ENCODE results near the gene TNK1.
A peak's percentile ranks its signal among the peaks of the same experiment; 100 is the strongest.

TNK1 gene

DNA sequence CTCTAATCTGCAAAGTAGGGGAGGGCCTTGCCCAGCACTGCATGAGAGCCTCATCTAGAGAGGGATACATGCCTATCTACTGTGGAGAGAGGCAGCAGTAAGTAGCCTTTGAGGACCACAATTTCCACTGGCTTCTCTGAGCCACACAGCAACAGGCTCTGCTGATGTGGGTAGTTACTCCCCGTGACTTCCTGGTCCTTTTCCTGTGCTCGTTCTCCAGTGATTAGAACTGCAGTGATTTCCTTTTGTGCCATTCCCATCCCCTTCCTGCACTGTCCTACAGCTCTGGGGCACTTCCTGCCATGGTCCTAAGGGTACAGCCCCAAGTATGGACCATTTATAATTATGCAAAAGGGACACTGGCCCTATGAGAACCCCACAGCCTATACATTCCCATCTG, 10.4 kb downstream of the TNK1 start:
- DNase-seq (ENCODE audit: low read depth, low spot score) = no peak

DNA sequence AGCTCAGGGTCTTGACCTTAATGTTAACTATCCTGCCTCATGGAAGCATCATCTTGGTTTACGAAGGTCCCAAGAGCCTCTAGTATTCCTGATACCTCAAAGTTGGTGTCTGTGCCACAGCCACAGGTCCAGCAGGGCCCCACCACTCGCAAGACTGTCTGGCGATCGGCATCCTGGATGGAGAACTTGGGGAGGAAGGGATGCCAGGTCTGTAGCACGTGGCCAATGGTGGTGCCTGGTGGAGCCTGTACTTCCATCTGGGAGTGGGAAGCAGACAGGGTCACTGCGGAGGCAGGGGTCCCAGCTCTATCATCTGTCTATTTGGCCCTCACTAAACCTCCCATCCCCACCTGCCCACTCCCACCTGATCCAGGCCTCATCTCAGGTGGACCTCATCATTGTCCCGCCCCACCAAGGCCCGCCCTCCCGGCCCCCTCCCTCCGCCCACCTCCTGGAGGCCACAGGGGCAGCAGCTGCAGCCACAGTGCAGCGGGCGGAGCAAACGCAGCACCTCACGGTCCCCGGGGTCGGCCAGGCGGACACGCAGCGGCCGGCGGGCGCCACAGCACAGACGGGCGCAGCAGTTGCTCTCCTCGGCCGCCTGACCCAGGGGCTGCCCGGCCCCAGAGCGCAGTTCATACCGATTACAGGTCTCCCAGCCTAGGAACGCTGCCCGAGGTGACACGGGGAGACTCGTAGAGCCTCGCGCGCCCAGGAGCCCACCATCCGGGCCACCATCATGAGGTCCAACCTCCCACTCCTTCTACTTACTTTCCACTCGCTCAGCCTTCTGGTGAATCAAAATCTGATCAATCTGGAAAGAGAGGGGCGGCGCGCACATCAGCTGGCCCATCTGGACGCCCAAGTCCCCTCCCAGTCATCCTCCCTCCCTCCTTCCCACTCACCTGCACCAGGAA, 12.1 kb downstream of the TNK1 start:
- no peak for DNase-seq (ENCODE audit: low read depth, low spot score)

DNA sequence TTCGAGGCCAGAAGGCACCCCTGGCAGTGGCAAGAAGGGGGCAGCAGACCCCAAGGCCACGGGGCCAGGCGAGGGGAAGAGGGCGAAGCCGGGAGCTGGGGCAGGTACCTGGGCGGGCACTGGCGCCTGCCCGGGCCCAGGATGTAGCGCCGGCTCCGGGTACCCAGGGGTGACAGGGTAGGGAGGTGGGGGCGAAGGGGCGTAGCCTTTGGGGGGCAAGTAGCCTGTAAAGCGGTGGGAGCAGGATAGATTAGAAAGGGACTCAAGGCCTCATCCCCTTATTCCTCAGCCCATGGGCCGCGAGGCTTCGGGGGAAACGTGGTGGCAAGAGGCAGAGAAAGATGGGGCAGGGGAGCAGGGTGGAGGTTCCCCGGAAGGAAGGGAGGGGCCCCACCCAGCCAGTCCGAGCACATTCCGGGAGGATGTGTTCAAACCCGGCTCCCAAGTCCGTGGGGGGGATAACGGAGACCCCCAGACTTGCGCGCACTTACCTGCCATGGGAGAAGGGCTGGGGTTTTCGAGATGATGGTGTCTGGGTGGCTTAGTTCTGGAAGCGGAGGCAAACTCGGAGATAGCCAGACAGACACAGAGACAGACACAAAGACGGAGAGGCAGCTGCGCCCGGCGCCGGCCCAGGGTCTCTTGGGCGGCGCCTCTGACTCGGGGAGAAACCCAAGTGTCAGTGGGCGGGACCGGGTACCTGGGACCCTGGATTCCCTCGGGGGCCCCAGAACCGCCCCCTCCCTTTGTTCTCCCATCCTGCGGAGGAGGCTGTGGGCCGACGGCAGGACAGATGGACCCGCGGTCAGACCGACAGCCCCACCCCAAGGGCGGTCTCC, 12.9 kb downstream of the TNK1 start:
- DNase-seq (ENCODE audit: low read depth, low spot score) = no peak

DNA sequence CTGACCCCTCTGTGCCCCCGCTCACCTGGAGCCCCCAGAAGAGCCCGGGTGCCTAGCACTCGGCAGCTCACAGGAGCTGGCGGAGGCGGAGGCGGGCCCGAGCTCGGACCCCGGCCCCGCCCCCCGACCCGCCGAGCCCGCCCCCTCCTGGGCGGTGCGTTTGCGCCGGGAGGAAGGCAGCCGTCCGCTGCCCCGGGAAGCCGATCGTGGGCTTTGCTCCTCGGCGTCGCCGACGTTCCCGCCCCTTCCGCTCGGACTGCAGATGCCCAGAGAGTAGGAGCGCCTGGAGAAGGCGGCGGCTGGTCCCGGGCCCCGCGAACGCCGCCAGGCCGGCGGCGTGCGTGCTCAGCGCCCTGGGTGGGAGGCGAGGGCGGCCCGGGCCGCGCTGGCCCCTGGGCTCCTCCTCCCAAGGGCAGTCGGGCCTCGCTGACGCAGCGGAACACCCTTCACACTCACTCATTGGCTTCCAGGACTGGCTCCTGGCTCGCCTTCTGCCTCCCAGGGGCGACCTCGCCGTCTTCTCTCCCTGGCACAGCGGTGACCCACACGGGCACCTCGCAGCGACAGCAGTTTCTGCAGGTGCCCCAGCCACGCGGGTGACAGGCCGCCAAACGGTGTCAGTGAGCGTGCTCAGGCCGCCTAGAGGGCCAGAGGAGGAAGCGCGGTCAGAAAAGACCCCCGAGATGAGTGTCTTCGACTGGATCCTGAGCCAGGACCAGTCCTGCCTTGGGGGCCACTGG, 13.7 kb downstream of the TNK1 start, which contains the start of gene PLSCR3:
PLSCR3 (minus strand) TSS at position 74 of the 740 bp plus-strand sequence. CDS start 415 bp downstream, outside the sequence.
- DNase-seq (ENCODE audit: low read depth, low spot score) = no peak

DNA sequence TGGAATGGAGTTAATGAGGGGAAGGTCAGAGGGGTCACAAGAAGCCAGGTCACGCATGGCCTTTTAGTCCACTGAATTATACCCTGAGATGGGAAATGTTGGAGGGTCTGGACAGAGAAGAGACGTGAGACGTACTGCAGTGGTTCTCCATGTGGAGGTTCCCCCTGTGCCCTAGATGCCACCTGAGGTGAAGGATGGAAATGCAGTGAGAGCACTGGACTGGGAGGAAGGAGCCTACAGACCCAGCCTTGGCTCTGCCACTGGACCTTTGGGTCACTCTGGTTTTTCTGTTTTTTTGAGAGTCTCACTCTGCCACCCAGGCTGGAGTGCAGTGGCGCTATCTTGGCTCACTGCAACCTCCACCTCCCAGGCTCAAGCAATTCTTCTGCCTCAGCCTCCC, 15.3 kb downstream of the TNK1 start:
- no peak for DNase-seq (ENCODE audit: low read depth, low spot score)

DNA sequence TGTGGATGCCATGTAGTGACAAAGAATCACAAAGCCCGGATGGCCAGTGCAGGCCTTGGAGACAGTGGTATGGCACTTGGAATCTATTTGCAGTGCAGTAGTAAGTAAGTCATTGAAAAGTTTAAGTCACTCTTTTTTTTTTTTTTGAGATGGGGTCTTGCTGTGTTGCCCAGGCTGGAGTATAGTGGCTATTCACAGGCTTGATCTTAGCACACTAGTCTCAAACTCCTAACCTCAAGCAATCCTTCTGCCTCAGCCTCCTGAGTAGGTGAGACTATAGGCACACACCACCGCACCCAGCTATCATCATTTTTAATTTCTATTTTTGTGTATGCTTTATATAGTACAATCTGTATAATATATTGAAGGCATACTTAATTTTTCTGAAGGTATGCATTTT, 17.7 kb downstream of the TNK1 start:
- no peak for DNase-seq (ENCODE audit: low read depth, low spot score)

DNA sequence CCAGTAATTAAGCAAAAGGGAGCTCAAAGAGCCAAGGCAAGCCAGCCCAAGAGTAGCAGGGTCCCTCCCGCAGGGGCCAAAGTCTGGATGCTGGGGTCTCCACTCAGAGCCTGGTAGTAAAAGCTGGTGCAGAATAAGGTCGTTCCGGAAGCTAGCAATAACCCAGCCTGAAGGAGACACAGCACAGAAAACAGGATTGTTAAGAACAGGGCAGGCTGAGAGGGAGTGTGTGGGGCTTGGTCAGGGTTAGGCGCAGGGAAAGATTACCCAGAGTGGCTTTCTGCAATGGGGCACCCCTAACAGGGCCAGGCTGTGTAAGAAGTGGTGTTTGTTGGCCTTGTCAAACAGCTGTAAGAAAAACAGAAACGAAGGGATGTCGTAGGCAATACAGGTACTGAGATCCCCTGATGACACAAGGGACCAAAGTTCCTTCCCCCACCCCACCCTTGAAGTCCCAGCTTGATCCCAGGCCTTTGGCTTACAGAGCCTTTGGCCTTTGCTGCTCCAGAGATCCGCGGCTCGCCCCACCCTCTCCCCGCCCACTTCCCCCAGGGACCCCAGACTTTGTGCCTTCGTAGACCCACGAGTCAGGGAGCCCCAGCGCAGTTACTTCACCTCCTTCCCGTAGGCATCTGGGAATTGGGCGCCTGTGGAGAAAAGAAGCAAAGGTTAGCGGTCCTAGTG, 22.3 kb downstream of the TNK1 start:
- no peak for DNase-seq (ENCODE audit: low read depth, low spot score)

DNA sequence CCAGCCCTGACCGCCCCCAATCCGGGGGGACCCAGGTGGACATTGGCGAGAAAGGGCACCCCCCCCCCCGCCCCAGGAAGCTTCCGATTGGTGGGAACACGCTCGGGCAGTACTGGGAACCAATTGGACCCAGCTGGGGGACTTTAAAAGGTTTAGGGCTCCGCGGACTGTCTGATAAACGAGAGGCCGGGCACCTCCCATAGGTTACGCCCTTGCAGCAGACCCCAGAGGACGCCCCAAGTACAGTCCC, 22.8 kb downstream of the TNK1 start:
- DNase-seq (ENCODE audit: low read depth, low spot score) = no peak

DNA sequence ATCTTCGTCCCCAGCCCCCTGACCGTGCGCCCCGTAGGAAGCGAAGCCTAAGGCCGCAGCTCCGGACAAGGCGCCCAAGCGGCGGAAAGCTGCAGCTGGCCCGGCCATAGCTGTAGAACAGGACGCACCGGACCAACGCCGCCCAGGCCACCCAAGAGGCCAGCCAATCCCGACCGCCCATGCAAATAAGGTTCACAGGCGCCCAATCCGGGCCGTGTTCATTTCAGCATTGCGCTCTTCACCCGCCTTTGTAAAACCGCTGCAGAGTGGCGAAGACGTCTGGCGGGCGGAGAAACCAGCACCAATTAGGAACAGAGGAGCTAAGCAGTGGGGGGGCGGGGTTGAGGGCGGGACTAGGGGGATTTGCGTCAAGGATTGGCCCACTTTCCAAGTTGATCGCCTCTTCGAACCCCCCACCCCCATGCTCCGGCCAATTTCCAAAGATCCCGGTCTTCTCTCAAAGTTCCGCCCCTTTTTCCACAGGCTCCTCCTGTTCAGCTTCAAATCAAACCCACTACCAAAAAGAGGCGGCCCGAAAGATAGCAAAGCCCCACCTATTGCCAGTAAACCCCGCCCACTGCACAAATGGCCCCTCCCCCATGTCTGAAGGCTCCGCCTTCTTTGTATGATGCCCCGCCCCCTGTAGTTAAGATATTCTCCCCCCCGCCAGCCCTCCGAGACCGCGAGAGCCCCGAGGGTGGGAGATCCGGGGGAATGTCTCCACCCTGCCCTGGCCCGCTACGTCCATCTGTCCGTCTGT, 23.3 kb downstream of the TNK1 start, which contains the start of gene TMEM256:
TMEM256 (minus strand) TSS at position 121 of the 760 bp plus-strand sequence; CDS start at position 108, 13 bp downstream.
- DNase-seq (ENCODE audit: low read depth, low spot score) = peak; percentile 97

DNA sequence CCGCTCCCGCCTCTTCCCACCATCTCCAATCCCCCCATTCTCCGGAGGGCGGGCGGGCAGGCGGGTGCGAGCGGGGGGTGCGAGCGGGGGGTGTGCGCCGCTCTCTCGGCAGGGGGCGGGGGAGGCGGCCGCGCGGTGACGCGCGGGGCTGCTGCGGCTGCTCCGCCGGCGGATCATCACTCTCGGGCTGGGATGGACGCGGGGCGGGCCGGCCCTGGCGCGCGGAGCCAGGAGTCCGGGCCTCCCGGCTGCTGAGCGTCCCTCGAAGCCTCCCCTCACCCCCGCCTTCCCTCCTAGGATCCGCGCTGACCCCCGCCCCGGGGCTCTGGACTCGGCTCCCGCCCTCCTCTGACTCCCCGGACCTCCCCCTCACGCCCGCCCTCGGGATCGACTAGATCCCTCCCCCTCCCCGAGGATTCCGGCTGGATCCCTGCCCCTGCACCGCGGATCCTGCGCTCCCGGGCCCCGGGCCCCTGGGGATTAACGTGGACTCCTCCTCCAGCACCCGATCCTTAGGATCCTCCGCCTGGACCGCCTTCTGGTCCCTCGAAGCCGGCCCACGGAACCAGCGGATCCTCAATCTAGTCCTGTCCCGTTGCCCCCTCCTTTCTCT, 24.0 kb downstream of the TNK1 start:
- no peak for DNase-seq (ENCODE audit: low read depth, low spot score)

DNA sequence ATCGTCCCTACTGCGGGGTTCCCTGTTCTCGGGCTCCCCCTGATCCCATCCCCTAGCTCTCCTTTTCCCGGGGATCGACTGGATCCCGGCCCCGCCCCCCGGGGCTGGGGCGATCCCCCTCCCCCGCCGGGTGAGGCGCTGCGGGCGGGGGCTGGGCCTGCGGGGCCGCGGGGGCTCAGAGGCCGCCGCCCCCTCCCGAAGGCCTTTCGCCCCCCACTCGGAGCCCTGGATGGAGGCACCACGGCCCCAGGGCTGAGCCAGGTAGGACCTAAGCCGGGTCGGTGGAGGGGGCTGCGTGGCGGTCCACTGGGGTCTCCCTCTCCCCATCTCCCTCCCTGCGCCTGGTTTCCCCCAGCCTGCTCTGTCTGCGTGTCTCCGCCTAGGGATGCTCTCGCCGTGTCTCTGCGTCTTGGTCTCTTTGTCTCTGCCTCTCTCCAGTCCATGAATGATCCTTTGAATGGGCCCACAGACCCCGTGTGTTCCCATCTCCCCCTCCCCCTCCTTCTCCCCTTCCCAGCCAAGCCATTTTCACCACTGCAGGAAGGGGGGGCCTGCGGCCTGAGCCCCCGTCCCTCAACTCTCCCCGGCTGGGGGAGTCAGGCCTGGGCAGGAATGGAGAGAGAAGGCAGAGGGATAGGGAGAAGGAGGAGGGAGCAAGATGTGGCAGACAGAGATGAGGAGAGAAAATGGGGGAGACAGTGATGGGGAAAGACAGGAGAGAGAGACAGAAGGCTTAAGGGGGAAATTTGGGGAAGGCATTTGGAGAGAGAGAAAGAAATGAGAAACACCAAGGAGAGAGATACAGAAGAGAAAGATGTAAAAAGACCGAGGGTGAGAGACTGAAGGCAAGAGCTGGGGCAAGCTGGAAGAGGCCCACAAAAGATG, 24.7 kb downstream of the TNK1 start:
- no peak for DNase-seq (ENCODE audit: low read depth, low spot score)

DNA sequence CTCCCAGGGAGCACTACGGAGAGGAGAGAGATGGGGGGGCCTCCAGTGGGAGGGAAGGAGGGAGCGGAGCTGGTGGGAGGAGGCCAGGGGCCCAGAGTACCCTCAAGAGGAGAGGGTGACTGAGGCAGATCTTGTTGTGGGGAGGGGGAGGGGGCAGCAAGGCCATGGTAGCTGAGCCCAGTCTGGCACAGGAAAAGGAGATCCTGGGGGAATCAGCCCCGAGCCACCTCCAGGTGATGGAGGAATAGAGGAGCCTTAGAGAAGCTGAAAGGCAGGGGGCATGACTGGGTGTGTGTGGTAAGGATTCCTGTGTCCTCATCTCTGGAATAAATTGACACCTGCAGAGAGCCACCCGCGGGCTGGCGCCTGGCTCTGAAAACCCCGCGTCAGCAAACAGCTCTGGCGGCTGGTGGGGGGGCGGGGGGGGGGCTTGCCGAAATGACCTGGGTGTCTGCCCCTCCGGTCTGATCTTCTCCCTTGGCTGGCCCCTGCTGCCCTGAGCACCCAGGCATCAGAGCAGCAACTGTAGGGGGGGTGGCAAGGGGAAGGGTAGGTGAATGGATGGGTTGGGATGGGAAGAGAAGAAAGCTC, 25.4 kb downstream of the TNK1 start:
- no peak for DNase-seq (ENCODE audit: low read depth, low spot score)

DNA sequence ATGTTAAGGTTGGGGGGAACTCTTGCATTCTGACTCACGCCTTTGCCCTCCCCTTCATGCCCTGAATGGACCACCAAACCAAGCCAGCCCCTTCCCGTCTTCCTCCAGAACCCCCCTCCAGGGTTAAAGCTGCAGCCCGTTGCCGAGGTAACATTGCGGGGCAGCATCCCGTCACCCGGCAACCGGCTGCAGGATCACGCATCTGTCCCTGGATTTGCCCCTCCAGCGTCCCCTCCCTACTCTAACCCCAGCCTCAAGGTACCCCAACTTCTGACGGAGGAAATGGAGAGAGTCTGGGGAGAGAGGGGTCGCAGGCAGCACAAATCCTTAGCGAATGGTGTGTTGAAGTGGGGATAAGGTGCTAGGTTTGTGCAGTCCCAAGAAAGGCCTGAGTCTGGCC, 26.2 kb downstream of the TNK1 start:
- no peak for DNase-seq (ENCODE audit: low read depth, low spot score)

DNA sequence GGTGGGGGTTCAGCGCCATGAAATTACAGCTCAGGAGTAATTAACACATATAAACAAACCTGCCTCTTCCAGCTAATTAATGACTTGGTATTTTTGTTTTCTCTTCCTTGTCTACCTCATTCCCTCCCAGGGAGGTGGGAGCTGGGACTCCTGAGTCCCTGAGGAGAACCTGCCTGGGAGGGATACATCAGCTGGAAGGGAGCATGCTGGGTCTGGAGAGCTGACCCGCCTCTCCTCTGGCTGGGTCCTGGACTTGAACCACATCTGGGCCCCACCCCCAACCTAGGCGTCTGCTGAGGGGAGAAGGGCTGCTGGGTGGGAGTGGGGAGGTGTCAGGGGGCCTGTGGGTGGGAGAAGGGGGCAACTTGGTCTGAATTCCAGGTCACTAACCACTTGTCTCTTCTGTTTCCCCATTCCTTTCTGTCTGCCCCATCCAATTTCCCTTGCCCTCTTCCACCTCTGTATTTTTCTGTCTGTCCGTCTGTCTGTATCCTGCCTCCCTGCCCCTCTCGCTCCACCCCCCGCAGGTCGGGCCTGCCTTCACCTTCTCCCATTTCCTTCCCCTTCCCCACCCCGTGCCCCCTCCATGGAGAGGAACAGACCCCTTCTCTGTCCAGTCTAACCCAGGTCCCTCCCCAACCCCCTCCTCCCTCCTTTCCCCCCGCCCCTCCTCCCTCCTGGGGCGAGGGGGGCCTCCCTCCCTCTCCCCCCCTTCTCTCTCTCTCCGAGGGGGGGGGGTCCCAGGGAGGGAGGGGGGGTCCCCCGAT, 26.8 kb downstream of the TNK1 start, which contains the start of gene NLGN2:
NLGN2 (plus strand) TSS at position 361 of the 767 bp plus-strand sequence. CDS start 411 bp downstream, outside the sequence.
- no peak for DNase-seq (ENCODE audit: low read depth, low spot score)

DNA sequence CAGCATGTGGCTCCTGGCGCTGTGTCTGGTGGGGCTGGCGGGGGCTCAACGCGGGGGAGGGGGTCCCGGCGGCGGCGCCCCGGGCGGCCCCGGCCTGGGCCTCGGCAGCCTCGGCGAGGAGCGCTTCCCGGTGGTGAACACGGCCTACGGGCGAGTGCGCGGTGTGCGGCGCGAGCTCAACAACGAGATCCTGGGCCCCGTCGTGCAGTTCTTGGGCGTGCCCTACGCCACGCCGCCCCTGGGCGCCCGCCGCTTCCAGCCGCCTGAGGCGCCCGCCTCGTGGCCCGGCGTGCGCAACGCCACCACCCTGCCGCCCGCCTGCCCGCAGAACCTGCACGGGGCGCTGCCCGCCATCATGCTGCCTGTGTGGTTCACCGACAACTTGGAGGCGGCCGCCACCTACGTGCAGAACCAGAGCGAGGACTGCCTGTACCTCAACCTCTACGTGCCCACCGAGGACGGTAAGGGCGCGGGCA, 27.4 kb downstream of the TNK1 start:
- no peak for DNase-seq (ENCODE audit: low read depth, low spot score)

DNA sequence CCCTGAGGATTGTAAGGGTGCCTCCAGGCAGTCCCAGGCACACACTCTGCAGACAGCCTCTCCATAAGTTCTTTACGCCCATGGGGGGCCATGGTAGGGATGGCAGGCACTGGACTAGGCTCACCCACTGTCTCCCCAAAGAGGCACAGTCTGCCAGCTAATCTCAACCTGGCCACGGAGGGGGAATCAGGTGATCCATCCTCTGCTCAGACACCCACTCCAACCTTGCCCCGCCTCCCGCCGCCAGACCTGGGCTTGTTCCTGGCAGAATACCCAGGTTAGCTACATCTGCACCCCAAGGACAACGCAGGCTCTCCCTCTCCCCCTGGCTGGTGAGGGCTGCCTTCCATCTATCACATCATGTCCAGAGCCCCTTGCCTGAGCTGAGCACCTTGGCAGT, 28.0 kb downstream of the TNK1 start:
- DNase-seq (ENCODE audit: low read depth, low spot score) = no peak

DNA sequence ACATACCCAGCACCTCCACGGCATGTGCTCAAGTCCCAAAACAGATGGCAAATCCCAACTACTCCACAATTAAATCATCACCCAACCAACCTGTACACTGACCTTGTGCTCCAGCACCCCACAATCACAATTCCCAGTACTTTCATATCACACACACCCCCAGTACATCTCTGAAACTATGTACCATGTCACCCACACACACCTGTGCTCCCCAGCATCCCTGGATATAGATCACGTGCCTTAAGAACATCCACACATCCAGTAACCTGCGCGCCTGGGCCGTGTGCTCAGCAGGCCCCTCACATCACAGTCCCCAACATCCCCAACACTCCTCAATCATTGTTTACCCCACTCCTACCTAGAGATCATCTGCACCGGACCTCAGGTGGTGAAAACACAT, 28.8 kb downstream of the TNK1 start:
- no peak for DNase-seq (ENCODE audit: low read depth, low spot score)

Data from iPS DF 19.7 (cell line).